H1 (cell line): ENCODE data around the gene LBR. TPM values are rescaled to one million over a fixed set of nuclear protein-coding genes. Genes with fewer than 3 reads are reported as not detected.

Experiments
- CTCF ChIA-PET: fragments of 300-600 bp; sonication (Branson Sonifier 250); formaldehyde crosslinking; loops from one replicate; lab custom pipeline; 2021; ENCODE audit not compliant: partially characterized antibody; lab: Charles Lee
- POLR2A ChIA-PET: fragments of 300-600 bp; sonication (Branson Sonifier 250); formaldehyde crosslinking; loops from one replicate; lab custom pipeline; 2021; ENCODE audit warnings: inconsistent platforms; ENCODE audit not compliant: partially characterized antibody; lab: Charles Lee
- DNase-seq, 2 experiments: peaks; one replicate each; pipeline versions ENCODE4 v3.0.0 to v3.0.0-alpha.2; 2010 to 2022; ENCODE audit warnings: low spot score in 2 of 2, low read depth in 1 of 2, mixed read lengths in 1 of 2
- FAIRE-seq: peaks from 2 replicates; lab custom pipeline; 2011; peaks lifted over from hg19 to GRCh38; lab: Jason Lieb, UNC
- H2AFZ ChIP-seq: 2 replicates; pipeline ENCODE4 v1.8.1; 2012; ENCODE audit warnings: low read length, inconsistent platforms
- H2AK5ac ChIP-seq: 2 replicates; pipeline ENCODE4 v1.6.1; 2013; ENCODE audit warnings: low read depth, low read length
- H2BK120ac ChIP-seq: replicated peaks from 2 replicates; pipeline ENCODE3; 2013; ENCODE audit warnings: low read depth, low read length, inconsistent platforms
- H2BK12ac ChIP-seq: 2 replicates; pipeline ENCODE4 v1.6.1; 2013; ENCODE audit warnings: low read depth, low read length
- H2BK15ac ChIP-seq: 2 replicates; pipeline ENCODE4 v1.6.1; 2013; ENCODE audit warnings: low read length
- H2BK20ac ChIP-seq: 2 replicates; pipeline ENCODE4 v1.6.1; 2013; ENCODE audit warnings: low read length
- H2BK5ac ChIP-seq: 2 replicates; pipeline ENCODE4 v1.6.1; 2013; ENCODE audit warnings: low read depth, low read length
- H3K14ac ChIP-seq: 2 replicates; pipeline ENCODE4 v1.6.1; 2013; ENCODE audit warnings: inconsistent platforms; ENCODE audit not compliant: insufficient read length
- H3K18ac ChIP-seq: 2 replicates; pipeline ENCODE4 v1.6.1; 2013; ENCODE audit warnings: low read length; ENCODE audit errors: extremely low read depth
- H3K23ac ChIP-seq: 2 replicates; pipeline ENCODE4 v1.6.1; 2013; ENCODE audit warnings: inconsistent platforms; ENCODE audit not compliant: insufficient read length
- H3K23me2 ChIP-seq: 2 replicates; pipeline ENCODE4 v1.6.1; 2013; ENCODE audit warnings: low read depth, low read length
- H3K27ac ChIP-seq: 2 replicates; pipeline ENCODE4 v1.6.1; 2011; ENCODE audit warnings: low read depth, low read length, inconsistent platforms
- H3K27me3 ChIP-seq, 4 experiments: replicated peaks in 1 of 4; 1 replicate in 1 of 4; 2 replicates in 3 of 4; pipeline versions ENCODE4 v1.6.1 to v1.8.1; 2011 to 2013; ENCODE audit warnings: low read length in 3 of 4, mild to moderate bottlenecking in 3 of 4, inconsistent platforms in 2 of 4, mixed read lengths in 2 of 4, moderate library complexity in 1 of 4; ENCODE audit not compliant: control insufficient read depth in 3 of 4, insufficient read depth in 3 of 4; ENCODE audit errors: extremely low read depth in 1 of 4
- H3K36me3 ChIP-seq, 4 experiments: 2 replicates each; pipeline versions ENCODE4 v1.6.1 to v1.8.1; 2011 to 2013; ENCODE audit warnings: mild to moderate bottlenecking in 4 of 4, low read length in 3 of 4, moderate library complexity in 2 of 4, control low read depth in 1 of 4, inconsistent platforms in 1 of 4; ENCODE audit not compliant: insufficient read depth in 4 of 4, control insufficient read depth in 2 of 4
- H3K4ac ChIP-seq: replicated peaks from 2 replicates; pipeline ENCODE3; 2013; ENCODE audit warnings: low read length, low read depth, mixed read lengths, inconsistent platforms; ENCODE audit not compliant: insufficient read length
- H3K4me1 ChIP-seq, 4 experiments: replicated peaks in 1 of 4; 1 replicate in 1 of 4; 2 replicates in 3 of 4; pipeline versions ENCODE4 v1.6.1 to v1.8.1; 2011 to 2013; ENCODE audit warnings: low read length in 3 of 4, inconsistent platforms in 2 of 4, mixed read lengths in 1 of 4; ENCODE audit not compliant: insufficient read depth in 4 of 4, control insufficient read depth in 3 of 4
- H3K4me2 ChIP-seq, 2 experiments: 2 replicates each; pipeline versions ENCODE4 v1.6.1 to v1.8.1; 2011 to 2013; ENCODE audit warnings: low read depth in 2 of 2, low read length in 2 of 2, control low read depth in 1 of 2, inconsistent platforms in 1 of 2, mild to moderate bottlenecking in 1 of 2; ENCODE audit not compliant: insufficient read depth in 1 of 2
- H3K4me3 ChIP-seq, 4 experiments: fragments of 200-600, 300-600 bp in 1 of 4; sonication (generic), shearing (Covaris generic), sonication (Bioruptor Twin) in 1 of 4; 2 replicates each; pipeline versions ENCODE4 v1.5.1 to v1.8.1; 2011 to 2016; ENCODE audit warnings: low read length in 4 of 4, low read depth in 3 of 4, control low read depth in 2 of 4, inconsistent platforms in 2 of 4, mild to moderate bottlenecking in 2 of 4, mixed read lengths in 1 of 4, moderate library complexity in 1 of 4; ENCODE audit not compliant: insufficient read depth in 2 of 4; ENCODE audit errors: extremely low read depth in 1 of 4
- H3K56ac ChIP-seq: replicated peaks from 2 replicates; pipeline ENCODE3; 2013; ENCODE audit warnings: low read depth, mild to moderate bottlenecking, mixed read lengths, low read length, inconsistent platforms; ENCODE audit not compliant: insufficient read length
- H3K79me1 ChIP-seq: 2 replicates; pipeline ENCODE4 v1.6.1; 2013; ENCODE audit warnings: low read depth, low read length, control low read depth
- H3K79me2 ChIP-seq, 2 experiments: 2 replicates each; pipeline versions ENCODE4 v1.6.1 to v1.8.1; 2012 to 2013; ENCODE audit warnings: low read length in 2 of 2, mild to moderate bottlenecking in 2 of 2, inconsistent platforms in 1 of 2; ENCODE audit not compliant: insufficient read depth in 2 of 2, control insufficient read depth in 1 of 2
- H3K9ac ChIP-seq, 4 experiments: replicated peaks in 1 of 4; 1 replicate in 1 of 4; 2 replicates in 3 of 4; pipeline versions ENCODE4 v1.6.1 to v1.8.1; 2011 to 2013; ENCODE audit warnings: low read depth in 3 of 4, low read length in 3 of 4, control low read depth in 2 of 4, mild to moderate bottlenecking in 2 of 4, moderate library complexity in 2 of 4, inconsistent platforms in 1 of 4; ENCODE audit errors: extremely low read depth in 1 of 4
- H3K9me3 ChIP-seq, 2 experiments: 2 replicates each; pipeline versions ENCODE4 v1.6.1 to v1.8.1; 2012 to 2013; ENCODE audit warnings: mild to moderate bottlenecking in 2 of 2, moderate library complexity in 2 of 2, control low read depth in 1 of 2, inconsistent platforms in 1 of 2, low read depth in 1 of 2, low read length in 1 of 2, mixed read lengths in 1 of 2; ENCODE audit not compliant: insufficient read depth in 2 of 2
- H4K20me1 ChIP-seq, 2 experiments: replicated peaks in 1 of 2; 2 replicates each; pipeline versions ENCODE3 to v1.8.1; 2011 to 2013; ENCODE audit warnings: inconsistent platforms in 2 of 2, low read length in 2 of 2, mild to moderate bottlenecking in 1 of 2; ENCODE audit not compliant: insufficient read depth in 2 of 2, control insufficient read depth in 1 of 2
- H4K5ac ChIP-seq: 2 replicates; pipeline ENCODE4 v1.6.1; 2013; ENCODE audit warnings: low read length, low read depth, mixed read lengths, inconsistent platforms; ENCODE audit not compliant: insufficient read length
- H4K8ac ChIP-seq: 2 replicates; pipeline ENCODE4 v1.8.0; 2013; ENCODE audit warnings: mild to moderate bottlenecking, moderate library complexity, low read length, inconsistent platforms; ENCODE audit not compliant: insufficient read depth; ENCODE audit errors: extremely low read depth
- H4K91ac ChIP-seq: replicated peaks from 2 replicates; pipeline ENCODE3; 2013; ENCODE audit warnings: low read length, mixed read lengths, inconsistent platforms; ENCODE audit not compliant: insufficient read length
- BACH1 ChIP-seq: IDR thresholded peaks from 2 replicates; pipeline ENCODE4 v1.6.1; 2012; ENCODE audit warnings: low read length, improper control_type of control experiment
- EGR1 ChIP-seq: IDR thresholded peaks from 2 replicates; pipeline ENCODE4 v1.6.1; 2011; ENCODE audit warnings: low read depth, low read length, borderline replicate concordance
- GABPA ChIP-seq: IDR thresholded peaks from 2 replicates; pipeline ENCODE4 v1.6.1; 2011; ENCODE audit warnings: mild to moderate bottlenecking, low read length, moderate library complexity, borderline replicate concordance; ENCODE audit not compliant: insufficient read depth
- POLR2AphosphoS5 ChIP-seq: IDR thresholded peaks from 2 replicates; pipeline ENCODE4 v1.6.1; 2011; ENCODE audit warnings: low read depth, low read length
- SP2 ChIP-seq: IDR thresholded peaks from 2 replicates; pipeline ENCODE4 v1.6.1; 2012; ENCODE audit warnings: mild to moderate bottlenecking, low read length, inconsistent platforms
- TAF7 ChIP-seq: optimal IDR thresholded peaks from 2 replicates; pipeline ENCODE3; 2011; ENCODE audit warnings: low read depth, mild to moderate bottlenecking, inconsistent platforms, low read length, moderate library complexity, borderline replicate concordance
- TBP ChIP-seq: IDR thresholded peaks from 2 replicates; pipeline ENCODE4 v1.6.1; 2011; ENCODE audit warnings: low read depth, low read length, improper control_type of control experiment
- TEAD4 ChIP-seq: IDR thresholded peaks from 2 replicates; pipeline ENCODE4 v1.6.1; 2012; ENCODE audit warnings: low read depth, low read length, inconsistent platforms, mixed read lengths
- WGBS, 2 experiments: shearing (Covaris generic) in 1 of 2; methylation state at CpG; one replicate each; pipeline versions ENCODE4 v1.1.6 to v1.1.7; 2013 to 2015; ENCODE audit warnings: low lambda C conversion rate in 2 of 2, mixed read lengths in 2 of 2, inconsistent platforms in 1 of 2, low coverage in 1 of 2, missing lambda C conversion rate in 1 of 2; ENCODE audit not compliant: insufficient replicate concordance in 2 of 2, insufficient coverage in 1 of 2, insufficient read length in 1 of 2; ENCODE audit errors: extremely low coverage in 1 of 2, missing lambda C conversion rate in 1 of 2; 5-methylcytosine and 5-hydroxymethylcytosine counted together
- polyA plus RNA-seq, 7 experiments: library from polyadenylated mRNA; depleted of rRNA in 3 of 7; stranded (reverse) in 5 of 7; unstranded in 2 of 7; fragments of >200 nt in 5 of 7; fragments of 200-250 nt in 2 of 7; gene quantifications; 1 replicate in 5 of 7; 2 replicates in 1 of 7; 4 replicates in 1 of 7; pipeline versions ENCODE4 v1.2.1 to v1.2.3, GENCODE V29; 2011 to 2013; ENCODE audit warnings: missing spikeins in 2 of 7, mixed read lengths in 2 of 7
- total RNA-seq: library from RNA; stranded (reverse); fragmentation: NEBNext Ultra II Directional; extraction: Animal tissue kit (Norgen Biotek cat#: 25700); gene quantifications from 2 replicates; pipeline ENCODE4 v1.2.1, GENCODE V29; 2021
- TF ChIP-seq, protein P1 (sequence below): IDR thresholded peaks from 2 replicates; pipeline ENCODE4 v1.6.1; 2012; ENCODE audit warnings: low read length, inconsistent platforms
- TF ChIP-seq, protein P2 (sequence below): IDR thresholded peaks from 2 replicates; pipeline ENCODE4 v1.6.1; 2011; ENCODE audit warnings: low read depth, mild to moderate bottlenecking, low read length; ENCODE audit not compliant: insufficient read depth

LBR gene
- total and polyA plus RNA-seq, 2 of the 8 experiments (the other 6 are each of a cell fraction or from before 2014, with no cell fraction given): 32.1 to 89.8 TPM

DNA sequence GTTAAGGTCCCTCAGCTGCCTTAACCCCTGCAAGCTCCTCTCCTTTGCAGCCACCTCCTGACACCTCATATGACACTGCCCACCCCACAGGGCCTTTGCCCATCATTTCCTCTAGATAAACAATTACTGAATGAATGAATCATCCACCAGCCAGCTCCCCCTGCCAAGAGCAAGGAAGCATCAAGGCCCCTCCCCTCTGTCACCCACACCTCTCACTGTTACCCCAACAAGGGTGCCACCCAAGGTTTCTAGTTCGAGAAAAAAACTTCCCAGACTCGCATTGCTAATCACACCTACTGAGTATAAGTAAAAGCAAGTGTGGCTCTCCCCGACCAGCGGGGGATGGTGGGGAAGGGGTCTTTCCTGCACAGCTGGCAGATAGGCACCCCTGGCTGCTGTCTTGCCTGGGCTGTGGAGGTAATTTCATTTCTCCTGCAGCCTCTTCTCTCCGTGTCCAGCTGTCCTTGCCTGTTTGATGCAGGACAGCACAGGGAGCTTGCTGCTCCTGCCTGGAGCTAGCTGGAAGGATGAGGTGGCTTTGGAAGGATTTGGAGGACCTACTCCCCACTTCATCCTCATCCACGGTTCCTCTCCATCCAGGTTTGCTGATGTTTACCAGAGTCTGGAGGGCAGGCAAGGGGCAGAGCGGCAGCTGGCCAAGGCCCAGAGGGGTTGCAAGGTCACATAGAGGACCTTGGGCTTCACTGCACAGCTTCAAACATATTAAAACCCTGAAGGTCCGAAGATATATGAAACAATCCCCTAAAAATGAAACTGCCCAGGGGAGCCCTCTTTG, 33.1 kb upstream of the LBR start:
- H2BK20ac ChIP-seq: no peak overlapping the region
- no peaks in the 10 kb centered on the region for H3K79me2 ChIP-seq
- H4K91ac ChIP-seq: no peak overlapping the region
- no peaks in the 10 kb centered on the region for H4K20me1 ChIP-seq
- no peak overlapping the region for H3K4ac ChIP-seq
- FAIRE-seq: no peak
- H3K27me3 ChIP-seq: no peaks in the 10 kb centered on the region; a peak in 1 of 7 replicates
- no peak overlapping the region for H2BK12ac ChIP-seq
- no peak overlapping the region for H2AK5ac ChIP-seq
- no peaks in the 10 kb centered on the region for H3K9me3 ChIP-seq
- H3K4me2 ChIP-seq: no peak overlapping the region
- H3K23ac ChIP-seq: no peak overlapping the region
- POLR2A ChIA-PET: interaction anchor here (1.2 to 2.4 kb wide), 2 partner anchors 9 to 316 kb away, joined by 3 to 6 read pairs; partner anchors contain the start of gene SRP9
- no peaks in the 10 kb centered on the region; the same call in 1 of the 2 replicates for H3K23me2 ChIP-seq
- no peak overlapping the region for H3K9ac ChIP-seq
- H3K36me3 ChIP-seq: no peaks in the 10 kb centered on the region
- no peak overlapping the region for H3K27ac ChIP-seq
- CTCF ChIA-PET: interaction anchor here (0.6 to 2.8 kb wide), 18 partner anchors 8 to 722 kb away, joined by 3 to 20 read pairs (median 4); partner anchors contain the start of genes EPHX1 and SRP9
- no peaks in the 10 kb centered on the region for H3K79me1 ChIP-seq
- no peak overlapping the region for H4K5ac ChIP-seq
- no peak overlapping the region for H2BK120ac ChIP-seq
- TF ChIP-seq SP2 (no peak), EGR1 (no peak), GABPA (no peak), POLR2AphosphoS5 (no peak), TEAD4 (no peak), BACH1 (no peak), TBP (no peak), TAF7 (no peak)
- TF ChIP-seq, protein P1, sequence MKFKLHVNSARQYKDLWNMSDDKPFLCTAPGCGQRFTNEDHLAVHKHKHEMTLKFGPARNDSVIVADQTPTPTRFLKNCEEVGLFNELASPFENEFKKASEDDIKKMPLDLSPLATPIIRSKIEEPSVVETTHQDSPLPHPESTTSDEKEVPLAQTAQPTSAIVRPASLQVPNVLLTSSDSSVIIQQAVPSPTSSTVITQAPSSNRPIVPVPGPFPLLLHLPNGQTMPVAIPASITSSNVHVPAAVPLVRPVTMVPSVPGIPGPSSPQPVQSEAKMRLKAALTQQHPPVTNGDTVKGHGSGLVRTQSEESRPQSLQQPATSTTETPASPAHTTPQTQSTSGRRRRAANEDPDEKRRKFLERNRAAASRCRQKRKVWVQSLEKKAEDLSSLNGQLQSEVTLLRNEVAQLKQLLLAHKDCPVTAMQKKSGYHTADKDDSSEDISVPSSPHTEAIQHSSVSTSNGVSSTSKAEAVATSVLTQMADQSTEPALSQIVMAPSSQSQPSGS: no peak
- TF ChIP-seq, protein P2, sequence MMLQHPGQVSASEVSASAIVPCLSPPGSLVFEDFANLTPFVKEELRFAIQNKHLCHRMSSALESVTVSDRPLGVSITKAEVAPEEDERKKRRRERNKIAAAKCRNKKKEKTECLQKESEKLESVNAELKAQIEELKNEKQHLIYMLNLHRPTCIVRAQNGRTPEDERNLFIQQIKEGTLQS: no peak
- TF ChIP-seq, all 59 proteins: peak for 0
- no peak overlapping the region for H3K56ac ChIP-seq
- H2BK5ac ChIP-seq: no peak overlapping the region
- H3K4me3 ChIP-seq: no peak overlapping the region
- no peak overlapping the region for H3K18ac ChIP-seq
- H3K4me1 ChIP-seq: peaks cover 6 to 20% (median 12%) of the 10 kb centered on the region in 4 experiments
- no peak for DNase-seq
- H3K14ac ChIP-seq: no peak overlapping the region
- WGBS, 2 experiments: 79% methylated on average over 8 of the region's 8 CpGs; no CpG with 5 or more reads in 1 of the 2 experiments
- H2BK15ac ChIP-seq: no peak overlapping the region
- no peak overlapping the region for H4K8ac ChIP-seq
- no peak overlapping the region for H2AFZ ChIP-seq
